NB4 (cell line): ENCODE measurements around the gene THRSP.

Source experiments
- CTCF ChIP-seq: IDR thresholded peaks from one replicate; pipeline ENCODE4 v1.5.1; 2012; ENCODE audit warnings: low read depth, low read length
- POLR2A ChIP-seq: IDR thresholded peaks from 2 replicates; pipeline ENCODE4 v1.6.1; 2011; ENCODE audit warnings: mild to moderate bottlenecking; ENCODE audit not compliant: insufficient read length; ENCODE audit errors: extremely low read depth
- TF ChIP-seq, protein P1 (sequence below): IDR thresholded peaks from 2 replicates; pipeline ENCODE4 v1.6.1; 2011; ENCODE audit warnings: low read depth, low read length

- TF ChIP-seq CTCF = no peak
- no peak for TF ChIP-seq POLR2A
- TF ChIP-seq, protein P1, sequence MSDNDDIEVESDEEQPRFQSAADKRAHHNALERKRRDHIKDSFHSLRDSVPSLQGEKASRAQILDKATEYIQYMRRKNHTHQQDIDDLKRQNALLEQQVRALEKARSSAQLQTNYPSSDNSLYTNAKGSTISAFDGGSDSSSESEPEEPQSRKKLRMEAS = no peak
These were observed 5.8 kb downstream of the THRSP start for GRCh38 chr11:78069465-78069864.
